ENCODE results near the gene RNU6-9.

Gene RNU6-9

GRCh38 chr19:899336-900042, 6.2 kb downstream of the RNU6-9 start:
- no peak for DNase-seq (ENCODE audit: low read depth)

- no peak for DNase-seq (ENCODE audit: low read depth)
Measured at GRCh38 chr19:900043-900301, 6.7 kb downstream of the RNU6-9 start.

- no peak for DNase-seq (ENCODE audit: low read depth)
Measured at GRCh38 chr19:900302-901111, 7.2 kb downstream of the RNU6-9 start.

- DNase-seq (ENCODE audit: low read depth) = no peak
Measured at GRCh38 chr19:901216-902092, 8.2 kb downstream of the RNU6-9 start.

GRCh38 chr19:902093-902370, 8.7 kb downstream of the RNU6-9 start:
- no peak for DNase-seq (ENCODE audit: low read depth)

- DNase-seq (ENCODE audit: low read depth) = no peak
Measured at GRCh38 chr19:902446-903226, 9.4 kb downstream of the RNU6-9 start.

GRCh38 chr19:903266-903797, 10.0 kb downstream of the RNU6-9 start:
- DNase-seq (ENCODE audit: low read depth) = no peak

GRCh38 chr19:904545-904944, 11.3 kb downstream of the RNU6-9 start:
- DNase-seq (ENCODE audit: low read depth) = no peak

- no peak for DNase-seq (ENCODE audit: low read depth)
Measured at GRCh38 chr19:906480-906879, 13.2 kb downstream of the RNU6-9 start.

GRCh38 chr19:907183-907853, 14.0 kb downstream of the RNU6-9 start:
- DNase-seq (ENCODE audit: low read depth) = no peak

- DNase-seq (ENCODE audit: low read depth) = no peak
Measured at GRCh38 chr19:911197-912033, 18.1 kb downstream of the RNU6-9 start.

- no peak for DNase-seq (ENCODE audit: low read depth)
Measured at GRCh38 chr19:912181-913079, 19.1 kb downstream of the RNU6-9 start.

- DNase-seq (ENCODE audit: low read depth) = no peak
Measured at GRCh38 chr19:913080-913748, 19.9 kb downstream of the RNU6-9 start, which contains the start of gene R3HDM4. R3HDM4 (minus strand) TSS chr19:913219; CDS start chr19:913157, 62 bp downstream.

- DNase-seq (ENCODE audit: low read depth) = no peak
Measured at GRCh38 chr19:916645-917322, 23.5 kb downstream of the RNU6-9 start.

GRCh38 chr19:917323-918151, 24.3 kb downstream of the RNU6-9 start, which contains the start of gene KISS1R:
KISS1R (plus strand) TSS chr19:917333; CDS start chr19:917503, 170 bp downstream.
- no peak for DNase-seq (ENCODE audit: low read depth)

GRCh38 chr19:918152-918437, 24.8 kb downstream of the RNU6-9 start:
- no peak for DNase-seq (ENCODE audit: low read depth)

- no peak for DNase-seq (ENCODE audit: low read depth)
Measured at GRCh38 chr19:918481-919198, 25.4 kb downstream of the RNU6-9 start.
